Endothelial cell of umbilical vein (primary cell): ENCODE data around the gene CTH. TPM values are rescaled to one million over a fixed set of nuclear protein-coding genes. Genes with fewer than 3 reads are reported as not detected.
A peak's percentile ranks its signal among the peaks of the same experiment; 100 is the strongest.

Source experiments
- BruUV-seq: library from RNA; stranded (reverse); fragments of 400-500 nt; replicated peaks from 2 replicates; lab custom pipeline; 2021; lab: Mats Ljungman, UMichigan
- CTCF ChIA-PET: fragments of 300-600, 350-600 bp; sonication (Branson Sonifier 250); formaldehyde crosslinking; loops from one replicate; lab custom pipeline; 2021; ENCODE audit warnings: antibody characterized with exemption, inconsistent platforms; lab: Charles Lee
- POLR2A ChIA-PET: fragments of 300-600, 350-600 bp; sonication (Branson Sonifier 250); formaldehyde crosslinking; loops from one replicate; lab custom pipeline; 2021; ENCODE audit warnings: antibody characterized with exemption, inconsistent platforms; lab: Charles Lee
- DNase-seq: peaks from one replicate; pipeline ENCODE4 v3.0.0-alpha.2; 2011; ENCODE audit warnings: low read depth, low spot score
- FAIRE-seq: peaks from 2 replicates; lab custom pipeline; 2011; peaks lifted over from hg19 to GRCh38; lab: Jason Lieb, UNC
- H2AFZ ChIP-seq: 2 replicates; pipeline ENCODE4 v1.6.0; 2012; ENCODE audit warnings: low read depth, low read length, control low read depth, inconsistent platforms
- H3K27ac ChIP-seq: 2 replicates; pipeline ENCODE4 v1.5.1; 2011; ENCODE audit warnings: low read depth, mild to moderate bottlenecking, control low read depth, low read length, moderate library complexity; ENCODE audit not compliant: insufficient read depth
- H3K27me3 ChIP-seq, 2 experiments: 2 replicates each; pipeline versions ENCODE4 v1.6.0 to v1.6.1; 2011; ENCODE audit warnings: low read length in 2 of 2, mixed read lengths in 1 of 2; ENCODE audit not compliant: control insufficient read depth in 2 of 2, insufficient read depth in 2 of 2
- H3K36me3 ChIP-seq, 2 experiments: 2 replicates in 1 of 2; 3 replicates in 1 of 2; pipeline ENCODE4 v1.5.1; 2011; ENCODE audit warnings: low read length in 2 of 2, mild to moderate bottlenecking in 1 of 2, moderate library complexity in 1 of 2; ENCODE audit not compliant: control insufficient read depth in 2 of 2, insufficient read depth in 2 of 2; ENCODE audit errors: extremely low read depth in 1 of 2
- H3K4me1 ChIP-seq: 3 replicates; pipeline ENCODE4 v1.5.1; 2011; ENCODE audit warnings: mild to moderate bottlenecking, low read length; ENCODE audit not compliant: control insufficient read depth, insufficient read depth; ENCODE audit errors: extremely low read depth
- H3K4me2 ChIP-seq: 2 replicates; pipeline ENCODE4 v1.6.1; 2011; ENCODE audit warnings: low read length, control low read depth, mixed read lengths; ENCODE audit not compliant: insufficient read depth
- H3K4me3 ChIP-seq, 3 experiments: fragments of 200-600 bp in 1 of 3; sonication (generic), shearing (Covaris generic) in 1 of 3; replicated peaks in 1 of 3; 2 replicates each; pipeline ENCODE4 v1.5.1; 2011 to 2016; ENCODE audit warnings: control low read depth in 3 of 3, low read length in 3 of 3, mild to moderate bottlenecking in 2 of 3, inconsistent platforms in 1 of 3, low read depth in 1 of 3, moderate library complexity in 1 of 3; ENCODE audit not compliant: insufficient read depth in 1 of 3
- H3K79me2 ChIP-seq: 2 replicates; pipeline ENCODE4 v1.6.0; 2012; ENCODE audit warnings: low read length, inconsistent platforms; ENCODE audit not compliant: control insufficient read depth, insufficient read depth
- H3K9ac ChIP-seq: replicated peaks from 2 replicates; pipeline ENCODE3; 2011; ENCODE audit warnings: low read length, control low read depth; ENCODE audit not compliant: insufficient read depth; ENCODE audit errors: extremely low read depth
- H3K9me1 ChIP-seq: replicated peaks from 3 replicates; pipeline ENCODE4 v1.6.0; 2011; ENCODE audit warnings: mild to moderate bottlenecking, low read length; ENCODE audit not compliant: control insufficient read depth, insufficient read depth; ENCODE audit errors: extremely low read depth
- H3K9me3 ChIP-seq: replicated peaks from 2 replicates; pipeline ENCODE4 v1.5.1; 2012; ENCODE audit warnings: low read length, inconsistent platforms; ENCODE audit not compliant: control insufficient read depth, insufficient read depth
- H4K20me1 ChIP-seq: replicated peaks from 2 replicates; pipeline ENCODE3; 2011; ENCODE audit warnings: mild to moderate bottlenecking, low read length; ENCODE audit not compliant: control insufficient read depth, insufficient read depth; ENCODE audit errors: extremely low read depth
- CTCF ChIP-seq, 2 donors: IDR thresholded peaks; 1 replicate in 1 of 2; 2 replicates in 1 of 2; pipeline ENCODE4 v1.5.1; 2011; ENCODE audit warnings: low read length in 2 of 2, mild to moderate bottlenecking in 2 of 2, moderate library complexity in 2 of 2, control low read depth in 1 of 2, inconsistent platforms in 1 of 2, low read depth in 1 of 2; ENCODE audit not compliant: insufficient read depth in 1 of 2; ENCODE audit errors: extremely low read depth in 1 of 2
- EZH2 ChIP-seq: IDR thresholded peaks from 2 replicates; pipeline ENCODE4 v1.6.1; 2012; ENCODE audit warnings: borderline replicate concordance, low read depth, mild to moderate bottlenecking, moderate library complexity, low read length, inconsistent platforms; ENCODE audit not compliant: severe bottlenecking
- FOS ChIP-seq: IDR thresholded peaks from 2 replicates; pipeline ENCODE4 v1.6.1; 2011; ENCODE audit warnings: mild to moderate bottlenecking, low read length, moderate library complexity, borderline replicate concordance; ENCODE audit not compliant: insufficient read depth
- GATA2 ChIP-seq: IDR thresholded peaks from 2 replicates; pipeline ENCODE4 v1.7.0; 2011; ENCODE audit warnings: low read depth, mild to moderate bottlenecking, moderate library complexity, mixed read lengths, low read length; ENCODE audit not compliant: insufficient read length, insufficient read depth
- JUN ChIP-seq: IDR thresholded peaks from 2 replicates; pipeline ENCODE4 v1.6.1; 2011; ENCODE audit warnings: borderline replicate concordance, low read depth; ENCODE audit not compliant: insufficient read length, insufficient read depth
- MAX ChIP-seq: IDR thresholded peaks from 2 replicates; pipeline ENCODE4 v1.6.1; 2011; ENCODE audit not compliant: insufficient read depth, insufficient read length
- MYC ChIP-seq: IDR thresholded peaks from one replicate; pipeline ENCODE4 v1.6.1; 2011; ENCODE audit warnings: mild to moderate bottlenecking, low read depth, low read length
- POLR2A ChIP-seq: IDR thresholded peaks from 2 replicates; pipeline ENCODE4 v1.6.1; 2012; ENCODE audit warnings: low read depth, mild to moderate bottlenecking, control low read depth, low read length
- POLR2AphosphoS5 ChIP-seq: IDR thresholded peaks from 2 replicates; pipeline ENCODE4 v1.6.1; 2012; ENCODE audit warnings: low read depth, mild to moderate bottlenecking, control low read depth, low read length, moderate library complexity; ENCODE audit not compliant: insufficient read depth
- dilution Hi-C: fragments of 300-500 bp; cut with MboI; formaldehyde crosslinking; loops from one replicate; pipeline ENCODE4 v1.15.0; 2019; ENCODE audit warnings: low sequenced_read_pairs; ENCODE audit not compliant: extremely low pct_ligation_motif_present
- intact Hi-C: fragments of 100-400 bp; cut with micrococcal nuclease; formaldehyde crosslinking; loops from one replicate; pipeline ENCODE4 v1.10.0; 2022
- polyA plus RNA-seq, 4 experiments: library from polyadenylated mRNA; depleted of rRNA in 3 of 4; stranded (reverse) in 3 of 4; unstranded in 1 of 4; fragments of >200 nt; gene quantifications; 2 replicates each; pipeline versions ENCODE4 v1.2.1 to v1.2.3, GENCODE V29; 2011 to 2012; ENCODE audit warnings: missing spikeins in 1 of 4
- total RNA-seq: library from RNA; stranded (reverse); gene quantifications from 2 replicates; pipeline ENCODE4 v1.2.3, GENCODE V29; 2021

The CTH gene
- total and polyA plus RNA-seq, 2 donors (not counting 3 experiments of a cell fraction or from before 2014, with no cell fraction given) = 1.7 to 2.6 TPM

- no peaks in the 10 kb centered on the region for H3K9me3 ChIP-seq
- no peaks in the 10 kb centered on the region for H4K20me1 ChIP-seq
- no peaks in the 10 kb centered on the region for H3K27me3 ChIP-seq
- peak; percentile 70 for DNase-seq
- H3K4me3 ChIP-seq = no peak overlapping the region
- TF ChIP-seq GATA2 = peak; percentile 57
- TF ChIP-seq POLR2A = no peak
- no peak for TF ChIP-seq CTCF (IDR thresholded peaks at IDR 0.05; ENCODE audit: extremely low read depth in 1 of 2, insufficient read depth in 1 of 2, low read depth in 1 of 2, low read length in 2 of 2)
- no peaks in the 10 kb centered on the region for H3K79me2 ChIP-seq
- POLR2A ChIA-PET = no interaction called here
- dilution Hi-C loops (no loop called here), intact Hi-C loops (loop anchor here (1.0 to 2.0 kb wide), 2 partner anchors 8 to 49 kb away; partner anchors contain the start of genes ANKRD13C and CTH)
- no peaks in the 10 kb centered on the region for H3K9me1 ChIP-seq
- CTCF ChIA-PET = no interaction called here
- H3K27ac ChIP-seq = peak overlapping the region; percentile 13
- peak; percentile 55 for FAIRE-seq
- no TSS peak for BruUV-seq
- H2AFZ ChIP-seq = peak overlapping the region; percentile 21
- H3K36me3 ChIP-seq = no peaks in the 10 kb centered on the region
- H3K9ac ChIP-seq = peak overlapping the region; percentile 1
- peaks cover 3% of the 10 kb centered on the region for H3K4me1 ChIP-seq
- peak overlapping the region; percentile 65 for H3K4me2 ChIP-seq
These were observed 49.2 kb upstream of the CTH start for GRCh38 chr1:70361727-70362398.

- H3K79me2 ChIP-seq = no peaks in the 10 kb centered on the region
- POLR2A ChIA-PET = no interaction called here
These were observed 46.6 kb upstream of the CTH start for GRCh38 chr1:70364439-70364838.

More at GRCh38 chr1:70364439-70364838, 46.6 kb upstream of the CTH start:
- Histone ChIP-seq H3K4me1 (peaks cover 3% of the 10 kb centered on the region), H3K27ac (no peak overlapping the region), H2AFZ (no peak overlapping the region), H3K36me3 (no peaks in the 10 kb centered on the region), H3K4me2 (no peak overlapping the region), H3K9me3 (no peaks in the 10 kb centered on the region), H4K20me1 (no peaks in the 10 kb centered on the region), H3K9ac (no peak overlapping the region), H3K4me3 (no peak overlapping the region), H3K27me3 (no peaks in the 10 kb centered on the region), H3K9me1 (no peaks in the 10 kb centered on the region)
- TF ChIP-seq POLR2AphosphoS5 = no peak
- TF ChIP-seq MYC = no peak
- no peak for TF ChIP-seq MAX
- TF ChIP-seq POLR2A = no peak
- TF ChIP-seq FOS = no peak
- no peak for TF ChIP-seq GATA2
- no peak for TF ChIP-seq CTCF (IDR thresholded peaks at IDR 0.05; ENCODE audit: extremely low read depth in 1 of 2, insufficient read depth in 1 of 2, low read depth in 1 of 2, low read length in 2 of 2)
- TF ChIP-seq JUN = no peak
- no peak for TF ChIP-seq EZH2
- BruUV-seq = no TSS peak
- dilution Hi-C loops = no loop called here
- DNase-seq (no peak), FAIRE-seq (no peak)
- intact Hi-C loops = no loop called here
- CTCF ChIA-PET = interaction anchor here (0.7 kb wide), 1 partner anchor 1898 kb away, joined by 3 read pairs; no protein-coding TSS in a partner anchor
